G401 (cell line): Measurements from ENCODE around the gene SRSF8. TPM values are rescaled to one million over a fixed set of nuclear protein-coding genes. Genes with fewer than 3 reads are reported as not detected.
"Not testable (repeated sequence)": the region's sequence is repeated elsewhere in the genome, so short reads cannot be mapped to it uniquely, and the experiment has no call there.

Experiments
- DNase-seq: peaks from one replicate; pipeline ENCODE4 v3.0.0-alpha.2; 2015; ENCODE audit warnings: low spot score
- in situ Hi-C: cut with HindIII; loops from 2 replicates; pipeline ENCODE4 v1.10.0; 2016; ENCODE audit warnings: low sequenced_read_pairs, mixed read lengths
- total RNA-seq: library from RNA; depleted of rRNA; stranded (reverse); fragments of >200 nt; shearing (Covaris generic); gene quantifications from 2 replicates; pipeline ENCODE4 v1.2.3, GENCODE V29; 2014

The SRSF8 gene
- total RNA-seq, 1 experiment from 2014 or later = 26.4 TPM

GRCh38 chr11:95091663-95092180, 25.0 kb downstream of the SRSF8 start:
- in situ Hi-C loops = no loop called here
- DNase-seq = no peak

GRCh38 chr11:95092549-95093324, 26.0 kb downstream of the SRSF8 start:
- DNase-seq = peak; percentile 41

GRCh38 chr11:95093548-95093947, 26.8 kb downstream of the SRSF8 start:
- no peak for DNase-seq
- in situ Hi-C loops = no loop called here

More at GRCh38 chr11:95092549-95093324, 26.0 kb downstream of the SRSF8 start:
- in situ Hi-C loops = no loop called here

- in situ Hi-C loops = no loop called here
- DNase-seq = no peak
These were observed 29.3 kb downstream of the SRSF8 start for GRCh38 chr11:95095858-95096587.

- in situ Hi-C loops = no loop called here
- no peak for DNase-seq
These were observed 30.5 kb downstream of the SRSF8 start for GRCh38 chr11:95097209-95097608.

GRCh38 chr11:95098826-95099225, 32.1 kb downstream of the SRSF8 start:
- in situ Hi-C loops = no loop called here
- DNase-seq = no peak

GRCh38 chr11:95100191-95100648, 33.5 kb downstream of the SRSF8 start:
- DNase-seq = no peak
- in situ Hi-C loops = no loop called here

GRCh38 chr11:95100856-95101507, 34.3 kb downstream of the SRSF8 start:
- DNase-seq = peak; percentile 68
- in situ Hi-C loops = no loop called here

GRCh38 chr11:95101935-95102334, 35.2 kb downstream of the SRSF8 start:
- in situ Hi-C loops = no loop called here
- peak; percentile 58 for DNase-seq

- in situ Hi-C loops = no loop called here
- DNase-seq = no peak
These were observed 36.0 kb downstream of the SRSF8 start for GRCh38 chr11:95102733-95103132.

- peak; percentile 53 for DNase-seq
- in situ Hi-C loops = no loop called here
These were observed 37.0 kb downstream of the SRSF8 start for GRCh38 chr11:95103701-95104100.

GRCh38 chr11:95104121-95104830, 37.6 kb downstream of the SRSF8 start:
- no peak for DNase-seq
- in situ Hi-C loops = no loop called here

- peak; percentile 93 for DNase-seq
- in situ Hi-C loops = no loop called here
These were observed 38.1 kb downstream of the SRSF8 start for GRCh38 chr11:95104856-95105255.

GRCh38 chr11:95108159-95108611, 41.5 kb downstream of the SRSF8 start:
- peak; percentile 87 for DNase-seq
- in situ Hi-C loops = no loop called here

- DNase-seq = peak; percentile 68
- in situ Hi-C loops = no loop called here
These were observed 42.2 kb downstream of the SRSF8 start for GRCh38 chr11:95108671-95109551.

- in situ Hi-C loops, DNase-seq: not testable (repeated sequence)
These were observed 44.8 kb downstream of the SRSF8 start for GRCh38 chr11:95111471-95111870.

GRCh38 chr11:95111923-95112540, 45.3 kb downstream of the SRSF8 start:
- in situ Hi-C loops = no loop called here

GRCh38 chr11:95115597-95115996, 48.9 kb downstream of the SRSF8 start:
- in situ Hi-C loops = no loop called here

More at GRCh38 chr11:95111923-95112540, 45.3 kb downstream of the SRSF8 start:
- no peak for DNase-seq

More at GRCh38 chr11:95115597-95115996, 48.9 kb downstream of the SRSF8 start:
- no peak for DNase-seq
